IPS-NIHi7 (cell line): Measurements from ENCODE around the gene CELF4.

Experiments used
- DNase-seq: peaks from one replicate; pipeline ENCODE4 v3.0.0; 2012; ENCODE audit warnings: mixed read lengths; ENCODE audit errors: extremely low spot score

CELF4 gene

GRCh38 chr18:37318360-37319355, 246.9 kb downstream of the CELF4 start:
- DNase-seq, result no peak

- DNase-seq, result no peak
Measured at GRCh38 chr18:37317486-37317885, 248.1 kb downstream of the CELF4 start.

- DNase-seq, result no peak
Measured at GRCh38 chr18:37316468-37316867, 249.1 kb downstream of the CELF4 start.

GRCh38 chr18:37315935-37316334, 249.7 kb downstream of the CELF4 start:
- no peak for DNase-seq

GRCh38 chr18:37314534-37314933, 251.1 kb downstream of the CELF4 start:
- DNase-seq, result peak; percentile 35

- DNase-seq, result no peak
Measured at GRCh38 chr18:37313624-37314023, 252.0 kb downstream of the CELF4 start.

- no peak for DNase-seq
Measured at GRCh38 chr18:37309861-37310260, 255.7 kb downstream of the CELF4 start.

- no peak for DNase-seq
Measured at GRCh38 chr18:37309059-37309458, 256.5 kb downstream of the CELF4 start.

GRCh38 chr18:37307181-37307580, 258.4 kb downstream of the CELF4 start:
- DNase-seq, result no peak

GRCh38 chr18:37306432-37306831, 259.2 kb downstream of the CELF4 start:
- no peak for DNase-seq

GRCh38 chr18:37305066-37305465, 260.5 kb downstream of the CELF4 start:
- no peak for DNase-seq

GRCh38 chr18:37304012-37304680, 261.5 kb downstream of the CELF4 start:
- no peak for DNase-seq

GRCh38 chr18:37303009-37303408, 262.6 kb downstream of the CELF4 start:
- no peak for DNase-seq

GRCh38 chr18:37302519-37302918, 263.1 kb downstream of the CELF4 start:
- no peak for DNase-seq

- DNase-seq, result peak; percentile 47
Measured at GRCh38 chr18:37299471-37300304, 265.9 kb downstream of the CELF4 start.

- DNase-seq, result no peak
Measured at GRCh38 chr18:37298816-37299215, 266.8 kb downstream of the CELF4 start.

- DNase-seq, result no peak
Measured at GRCh38 chr18:37297106-37297505, 268.5 kb downstream of the CELF4 start.

GRCh38 chr18:37294951-37295350, 270.6 kb downstream of the CELF4 start:
- DNase-seq, result peak; percentile 93

GRCh38 chr18:37293359-37293758, 272.2 kb downstream of the CELF4 start:
- no peak for DNase-seq

- DNase-seq, result no peak
Measured at GRCh38 chr18:37289423-37289822, 276.2 kb downstream of the CELF4 start.

- no peak for DNase-seq
Measured at GRCh38 chr18:37287601-37288000, 278.0 kb downstream of the CELF4 start.

- DNase-seq, result no peak
Measured at GRCh38 chr18:37286801-37287200, 278.8 kb downstream of the CELF4 start.
